GM21447 (cell line): ENCODE measurements around the gene PCNT.
"Not testable (repeated sequence)": the region's sequence is repeated elsewhere in the genome, so short reads cannot be mapped to it uniquely, and the experiment has no call there.

Experiments used
- ATAC-seq: cut with Tn5 transposase; IDR thresholded peaks from one replicate; pipeline ENCODE4 v1.9.1; 2021; ENCODE audit not compliant: unreplicated experiment

PCNT gene

DNA sequence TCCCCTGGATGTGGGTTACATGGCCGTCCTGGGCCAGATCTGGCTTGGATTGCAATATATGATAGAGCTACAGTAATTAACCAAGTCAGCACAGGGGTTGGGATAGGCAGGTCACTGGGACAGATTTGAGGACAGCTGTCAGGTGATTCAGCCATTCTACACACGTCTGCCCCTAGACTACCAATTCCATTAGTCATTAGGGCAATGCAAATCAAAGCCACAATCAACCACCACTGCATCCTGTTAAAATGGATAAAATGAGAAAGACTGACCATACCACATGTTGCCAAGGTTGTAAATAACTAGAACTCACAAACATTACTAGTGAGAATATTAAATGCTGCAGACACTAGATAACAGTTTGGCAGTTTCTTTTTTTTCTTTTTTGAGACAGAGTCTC, 16.3 kb upstream of the PCNT start:
- ATAC-seq, result no peak

DNA sequence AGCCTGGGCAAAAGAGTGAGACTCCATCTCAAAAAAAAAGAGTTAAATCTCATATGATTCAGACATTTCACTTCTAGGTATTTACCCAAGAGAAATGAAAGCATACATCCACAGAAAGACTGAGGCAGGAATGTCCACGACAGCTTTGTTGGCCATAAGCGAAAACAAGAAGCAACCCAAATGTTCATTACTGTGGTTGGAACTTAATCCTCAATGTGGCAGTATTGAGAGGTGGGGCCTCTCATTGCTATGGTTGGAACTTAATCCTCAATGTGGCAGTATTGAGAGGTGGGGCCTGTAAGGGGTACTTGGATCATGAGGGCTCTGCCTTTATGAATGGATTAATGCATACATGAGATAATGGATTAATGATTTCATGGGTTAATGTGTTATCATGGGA, 15.5 kb upstream of the PCNT start:
- ATAC-seq, result no peak

DNA sequence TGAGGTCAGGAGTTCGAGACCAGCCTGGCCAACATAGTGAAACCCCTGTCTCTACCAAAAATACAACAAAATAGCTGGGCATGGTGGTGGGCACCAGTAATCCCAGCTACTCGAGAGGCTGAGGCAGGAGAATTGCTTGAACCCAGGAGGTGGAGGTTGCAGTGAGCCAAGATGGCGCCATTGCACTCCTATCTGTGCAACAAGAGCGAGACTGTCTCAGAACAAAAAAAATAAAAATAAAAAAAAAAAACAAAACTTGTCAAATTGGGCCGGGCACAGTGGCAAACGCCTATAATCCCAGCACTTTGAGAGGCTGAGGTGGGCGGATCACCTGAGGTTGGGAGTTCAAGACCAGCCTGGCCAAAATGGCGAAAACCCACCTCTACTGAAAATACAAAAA, 13.7 kb upstream of the PCNT start:
- not testable (repeated sequence) for ATAC-seq

DNA sequence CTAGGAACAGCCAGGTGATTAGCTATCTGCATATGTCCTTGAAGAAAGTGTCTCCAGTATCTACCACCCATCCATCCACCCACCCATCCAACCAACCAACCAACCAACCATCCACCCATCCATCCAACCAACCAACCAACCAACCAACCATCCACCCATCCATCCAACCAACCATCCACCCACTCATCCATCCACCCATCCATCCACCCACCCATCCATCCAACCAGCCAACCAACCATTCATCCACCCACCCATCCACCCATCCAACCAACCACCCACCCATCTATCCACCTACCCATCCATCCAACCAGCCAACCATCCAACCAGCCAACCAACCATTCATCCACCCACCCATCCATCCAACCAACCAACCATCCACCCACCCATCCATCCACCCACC, 12.4 kb upstream of the PCNT start:
- ATAC-seq, result no peak

DNA sequence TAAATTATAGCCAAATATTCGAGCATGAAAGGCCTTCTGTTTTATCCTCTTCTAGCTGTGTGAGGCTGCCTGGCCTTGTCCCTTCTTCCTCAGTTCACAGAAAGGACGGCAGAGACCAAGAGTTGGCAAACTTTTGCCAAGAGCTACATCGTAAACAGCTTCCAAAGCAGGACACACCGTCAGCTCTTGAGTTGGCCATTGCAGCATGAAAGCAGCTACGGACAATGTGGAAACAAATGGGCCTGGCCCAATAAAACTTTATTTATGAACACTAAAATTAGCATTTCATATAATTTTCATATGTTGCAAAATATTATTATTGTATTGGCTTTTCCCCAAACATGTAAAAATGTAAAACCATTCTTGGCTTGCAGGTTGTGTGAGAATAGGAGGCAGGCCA, 11.0 kb upstream of the PCNT start:
- ATAC-seq, result no peak

DNA sequence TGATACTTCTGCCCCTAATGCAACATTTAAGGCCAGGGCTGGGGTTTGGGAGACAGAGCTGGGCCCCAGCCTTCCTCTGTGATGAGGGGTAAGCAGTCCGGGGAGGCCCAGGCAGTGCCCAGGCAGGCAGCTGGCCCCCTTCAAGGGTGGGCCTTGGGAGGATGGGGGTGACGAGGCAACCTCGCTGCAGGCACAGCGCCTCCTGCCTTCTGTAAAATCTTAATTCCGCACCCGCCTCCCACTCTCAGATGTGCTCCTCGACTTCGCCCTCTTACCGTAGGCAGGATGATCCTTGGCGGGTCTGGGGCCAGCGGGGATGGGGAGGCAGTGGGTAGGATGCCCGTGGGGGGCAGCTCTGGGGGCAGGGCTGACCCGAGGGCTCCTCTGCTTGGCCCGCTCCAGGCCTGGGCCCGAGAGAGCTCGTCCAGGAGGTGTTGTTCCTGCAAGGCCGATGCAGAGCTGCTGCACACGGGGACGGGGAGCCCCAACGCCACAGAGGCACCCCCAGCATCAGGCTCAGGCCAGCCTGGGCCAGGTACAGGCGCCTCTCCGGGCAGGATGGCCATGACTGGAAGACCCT, 9.4 kb upstream of the PCNT start:
- no peak for ATAC-seq

DNA sequence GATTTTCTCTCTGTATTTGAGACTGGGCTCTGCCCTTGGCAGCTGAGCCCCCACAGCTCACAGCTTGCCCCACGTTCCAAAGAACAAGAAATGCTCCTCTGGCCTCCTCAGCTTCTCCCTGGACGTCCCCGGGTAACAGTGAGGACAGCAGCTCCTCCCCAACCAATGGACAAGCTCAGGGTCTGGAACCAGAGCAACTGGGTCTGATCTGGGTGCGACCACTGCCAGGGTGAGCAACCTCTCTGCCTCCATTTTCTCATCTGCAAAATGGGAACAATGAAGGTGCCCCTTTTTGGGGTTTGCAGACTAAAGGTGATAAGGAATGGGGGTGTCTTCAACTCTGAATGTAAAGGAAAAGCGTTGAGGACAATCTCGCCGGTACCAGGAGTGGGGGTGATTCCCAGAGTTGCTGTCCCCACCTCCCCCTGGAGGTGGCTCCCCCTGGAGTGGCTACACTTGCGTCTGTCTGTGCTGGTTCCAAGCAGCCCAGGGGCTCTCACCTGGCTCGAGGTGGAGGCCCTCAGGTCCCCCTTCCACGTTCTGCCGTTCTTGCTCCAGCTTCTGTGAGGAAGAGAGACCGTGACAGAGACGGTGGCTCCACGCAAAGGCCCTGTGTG, 7.1 kb upstream of the PCNT start:
- no peak for ATAC-seq

DNA sequence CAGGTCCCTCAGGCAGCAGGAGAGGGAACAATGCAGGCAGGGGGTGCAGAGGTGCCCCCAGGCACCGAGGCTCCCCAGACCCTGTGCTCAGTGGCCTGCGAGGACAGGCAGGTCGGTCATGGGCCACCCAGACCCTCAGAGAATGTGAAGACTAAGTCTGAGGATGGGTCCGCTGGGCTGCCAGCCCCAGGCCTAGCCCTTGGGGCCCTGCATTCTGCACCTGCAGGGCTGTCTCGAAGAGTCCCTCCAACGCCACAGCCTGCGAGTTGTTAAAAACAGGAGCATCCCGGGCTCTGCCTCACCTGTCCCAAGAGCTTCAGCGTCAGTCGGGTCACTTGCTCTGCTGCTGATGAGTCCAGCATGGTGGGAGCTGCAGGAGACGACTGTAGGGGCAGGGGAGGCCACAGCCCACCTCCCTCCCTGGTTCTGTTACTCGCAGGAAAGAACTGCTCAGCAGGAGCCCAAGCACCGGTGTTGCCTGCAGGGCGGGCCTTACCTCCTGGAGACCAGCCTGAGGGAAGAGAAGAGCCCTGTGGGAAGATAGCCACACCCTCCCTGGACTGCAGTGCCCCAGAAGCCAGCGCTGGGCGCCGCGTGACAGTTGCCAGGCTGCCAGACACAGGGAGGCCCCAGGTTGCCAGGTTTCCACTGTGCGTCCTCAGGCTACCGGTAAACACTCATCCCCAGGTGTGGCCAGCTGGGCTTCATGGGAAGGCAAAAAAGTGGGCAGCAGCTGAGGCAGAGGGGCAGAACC, 6.1 kb upstream of the PCNT start:
- no peak for ATAC-seq

DNA sequence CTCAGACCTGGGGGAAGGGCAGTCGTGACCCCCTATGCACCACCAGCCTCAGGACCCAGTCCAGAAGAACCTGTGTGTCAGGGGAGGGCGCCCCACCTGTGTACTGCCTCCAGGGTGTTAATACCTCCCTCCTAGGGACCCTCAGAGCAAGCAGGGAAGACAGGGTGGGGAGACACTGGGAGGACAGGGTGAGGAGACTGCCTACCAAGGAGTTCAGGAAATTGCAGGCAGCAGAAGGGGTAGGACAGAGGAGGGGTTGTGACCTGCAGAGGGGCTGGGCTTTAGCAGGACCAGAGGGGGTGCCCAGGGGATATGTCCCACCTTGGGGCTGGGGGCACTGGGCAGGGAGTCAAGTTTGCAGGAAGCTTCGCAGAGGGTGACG, 5.5 kb upstream of the PCNT start:
- ATAC-seq, result no peak

DNA sequence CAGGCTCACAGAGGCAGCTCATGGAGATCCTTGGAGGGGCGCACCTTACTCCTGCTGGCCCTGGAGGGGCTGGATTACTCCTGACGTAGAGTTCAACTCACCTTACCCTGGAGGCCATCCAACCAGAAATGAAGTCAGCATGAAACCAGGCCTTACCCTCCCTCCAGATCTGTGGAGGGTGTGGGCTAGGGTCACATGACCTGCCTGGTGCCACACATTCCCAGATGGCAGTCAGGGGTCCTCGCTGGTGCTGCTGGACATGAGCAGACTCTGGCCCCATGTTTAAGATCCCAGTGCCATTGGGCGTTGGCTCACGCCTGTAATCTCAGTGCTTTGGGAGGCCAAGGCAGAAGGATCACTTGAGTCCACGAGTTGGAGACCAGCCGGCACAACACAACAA, 4.8 kb upstream of the PCNT start:
- no peak for ATAC-seq

DNA sequence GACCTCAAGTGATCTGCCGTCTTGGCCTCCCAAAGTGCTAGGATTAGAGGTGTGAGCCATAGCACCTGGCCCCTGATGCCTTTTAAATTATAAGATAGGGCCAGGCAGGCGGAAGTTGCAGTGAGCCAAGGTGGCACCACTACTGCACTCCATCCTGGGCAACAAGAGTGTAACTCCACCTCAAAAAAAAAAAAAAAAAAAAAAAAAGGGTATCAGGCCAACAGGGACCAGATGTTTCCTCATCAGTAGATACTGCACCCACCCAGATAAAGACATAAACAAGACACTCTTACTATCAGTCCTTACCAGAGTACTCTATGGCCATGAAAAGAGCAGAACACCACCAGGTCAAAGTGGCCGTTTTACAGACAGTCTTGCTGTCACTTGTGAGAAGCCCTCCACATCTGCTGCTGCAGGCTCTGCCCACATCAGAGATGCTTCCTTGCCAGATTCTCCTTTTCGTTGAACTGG, 3.6 kb upstream of the PCNT start:
- ATAC-seq, result no peak

DNA sequence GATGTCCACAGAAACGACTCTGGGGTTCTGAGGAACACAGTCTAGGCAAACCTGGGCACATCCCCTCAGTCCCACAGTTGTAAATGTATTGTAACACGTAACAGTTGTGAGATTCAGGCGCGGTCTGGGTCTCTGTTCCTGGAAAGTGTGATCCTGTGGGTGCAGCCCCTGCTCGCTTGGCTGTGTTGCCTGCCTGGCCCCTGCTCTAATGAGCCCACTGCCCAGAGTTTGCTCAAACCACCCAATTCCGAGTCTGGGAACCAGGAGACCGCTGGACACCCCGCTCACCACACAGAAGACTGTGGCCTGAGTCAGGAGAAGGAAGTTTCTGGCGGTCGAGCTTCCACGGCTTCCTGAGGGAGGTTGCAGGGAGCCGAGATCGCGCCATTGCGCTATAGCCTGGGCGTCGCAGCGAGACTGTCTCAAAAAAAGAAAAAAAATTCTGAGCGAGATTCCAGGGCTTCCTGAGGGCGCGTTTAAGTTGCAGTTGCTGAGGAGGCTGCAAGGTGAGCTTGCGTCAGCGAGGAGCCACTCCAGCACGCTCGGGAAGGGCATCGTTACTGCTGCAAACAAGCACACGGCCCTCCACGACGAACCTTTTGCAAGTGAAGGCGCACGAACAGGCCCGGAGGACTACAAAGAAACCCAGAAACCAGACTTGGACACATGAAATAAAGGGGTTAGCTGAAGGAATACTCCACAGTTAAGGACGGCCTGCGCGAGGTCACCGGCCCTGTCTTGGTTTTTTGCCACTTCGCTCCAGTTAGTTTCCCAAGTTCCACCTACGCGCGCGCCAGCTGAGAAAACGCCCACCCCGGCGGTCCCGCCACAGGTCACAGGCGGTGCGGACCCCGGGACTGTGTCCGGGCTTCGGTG, 1.4 kb upstream of the PCNT start:
- no peak for ATAC-seq

DNA sequence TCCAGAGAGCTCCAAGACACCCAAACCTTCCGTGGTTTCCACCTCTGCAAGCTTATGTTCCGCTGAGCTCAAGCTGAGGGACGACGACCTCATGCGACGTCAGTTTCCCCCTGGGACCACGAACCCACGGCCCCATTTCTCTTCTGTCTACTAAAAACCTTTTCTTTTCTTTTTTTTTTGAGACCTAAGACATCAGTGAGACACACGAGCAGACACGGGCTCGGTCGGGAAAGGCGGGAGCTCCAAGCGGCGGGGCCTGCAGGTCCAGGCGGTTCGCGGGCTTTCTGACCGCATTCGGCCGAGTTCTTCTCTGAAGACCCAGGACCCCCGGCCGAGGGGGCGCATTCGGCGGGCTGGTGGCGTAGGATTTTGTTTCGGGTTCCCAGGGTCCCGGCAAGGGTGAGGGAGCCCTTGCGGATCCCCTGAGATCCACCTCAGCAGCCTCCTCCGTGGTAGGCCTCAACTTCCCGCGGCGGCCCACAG, 688 bp upstream of the PCNT start:
- no peak for ATAC-seq

DNA sequence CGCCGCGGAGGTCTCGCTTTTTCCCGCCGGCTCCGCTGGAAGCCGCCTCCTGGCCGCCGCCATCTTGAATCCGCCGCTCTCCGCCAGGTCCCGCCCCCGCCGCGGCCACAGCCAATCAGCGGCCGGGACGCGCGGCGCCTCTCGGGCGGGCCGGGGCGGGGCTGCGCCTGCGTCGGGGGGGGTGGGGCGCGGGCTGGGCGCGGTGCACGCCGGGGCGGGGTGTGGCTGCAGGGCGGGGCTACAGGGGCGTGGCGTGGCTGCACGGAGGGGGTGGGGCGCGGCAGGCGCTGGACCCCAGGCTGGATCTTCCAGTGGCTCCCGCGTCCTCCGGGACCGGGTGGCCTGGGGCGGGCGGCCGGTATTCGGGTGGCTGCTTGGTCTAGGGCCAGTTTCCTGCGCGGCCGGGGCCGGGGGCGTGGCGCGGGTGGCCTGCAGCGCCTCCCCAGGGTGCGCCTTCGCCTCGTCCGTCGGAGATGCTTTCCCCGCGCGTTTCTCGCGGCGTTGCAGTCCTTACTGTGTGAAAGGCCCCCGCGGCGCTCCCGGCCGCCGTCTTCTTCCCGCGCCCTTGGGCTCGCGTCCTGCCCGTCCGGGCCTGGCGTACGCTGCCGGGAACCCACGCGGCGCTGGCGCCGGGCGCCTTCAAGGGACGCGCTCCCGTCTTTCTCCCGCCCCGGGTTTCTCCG, 575 bp downstream of the PCNT start:
- peak; percentile 45 for ATAC-seq

DNA sequence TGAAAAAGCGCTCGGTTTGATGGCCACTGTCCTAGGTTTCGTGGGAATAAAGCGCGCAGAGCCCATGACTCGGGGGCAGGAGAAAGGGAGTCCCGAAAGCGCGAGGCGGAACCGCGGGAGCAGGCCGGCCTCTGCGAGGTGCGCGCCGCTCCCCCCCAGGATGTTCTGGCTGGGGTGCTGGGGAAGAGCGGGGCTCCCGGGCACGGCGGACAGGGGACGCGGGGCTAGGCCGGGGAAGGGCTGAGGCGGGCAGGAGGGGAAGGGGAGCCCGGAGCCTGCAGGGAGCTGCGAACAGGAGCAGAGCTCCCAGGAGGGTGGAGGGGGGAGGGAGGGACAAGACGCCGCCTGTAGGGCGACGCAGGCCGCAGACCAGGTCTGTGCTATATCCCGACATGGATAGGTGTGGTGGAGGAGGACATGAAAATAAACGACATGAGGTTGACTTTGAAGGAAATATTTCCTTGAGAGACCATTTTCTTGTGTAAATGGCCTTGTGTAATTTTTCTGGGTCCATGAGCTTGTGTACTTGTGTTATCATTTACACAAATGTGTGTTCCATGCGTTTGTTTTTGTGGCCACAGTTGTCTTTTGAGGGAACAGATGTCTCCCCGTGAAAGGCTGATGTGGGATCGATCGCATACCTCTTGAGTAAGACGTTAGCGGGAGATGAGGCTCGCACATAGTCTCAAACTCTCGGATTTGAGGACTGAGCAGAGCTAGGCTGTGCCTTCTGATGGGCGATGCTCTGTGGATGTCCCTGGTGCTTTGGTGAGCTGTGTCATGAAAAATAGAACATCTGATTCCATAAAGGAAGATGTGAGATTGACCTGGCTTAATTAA, 1.3 kb downstream of the PCNT start:
- ATAC-seq, result no peak

DNA sequence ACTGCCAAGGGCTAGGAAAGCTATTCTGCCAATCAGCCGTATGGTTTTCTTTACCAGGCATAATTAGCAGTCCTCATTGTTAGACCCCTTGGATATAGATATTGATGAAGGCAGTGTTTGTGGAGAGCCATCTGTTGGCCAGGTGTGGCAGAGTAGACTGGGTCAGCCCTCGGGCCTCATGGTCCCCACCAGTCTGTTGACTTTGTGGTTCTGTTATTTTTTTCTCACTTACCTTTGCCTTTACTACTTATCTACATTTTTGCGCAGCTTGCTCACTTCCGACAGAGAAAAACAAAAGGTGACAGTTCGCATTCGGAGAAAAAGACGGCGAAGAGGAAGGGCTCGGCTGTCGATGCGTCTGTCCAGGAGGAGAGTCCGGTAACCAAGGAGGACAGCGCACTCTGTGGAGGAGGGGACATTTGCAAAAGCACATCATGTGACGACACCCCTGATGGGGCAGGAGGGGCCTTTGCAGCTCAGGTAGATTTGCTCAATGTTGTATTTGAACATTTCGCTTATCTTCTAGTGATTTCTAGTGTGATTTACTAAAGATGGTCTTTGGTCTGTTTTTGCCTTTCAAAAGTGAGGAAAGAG, 2.3 kb downstream of the PCNT start:
- ATAC-seq, result no peak

DNA sequence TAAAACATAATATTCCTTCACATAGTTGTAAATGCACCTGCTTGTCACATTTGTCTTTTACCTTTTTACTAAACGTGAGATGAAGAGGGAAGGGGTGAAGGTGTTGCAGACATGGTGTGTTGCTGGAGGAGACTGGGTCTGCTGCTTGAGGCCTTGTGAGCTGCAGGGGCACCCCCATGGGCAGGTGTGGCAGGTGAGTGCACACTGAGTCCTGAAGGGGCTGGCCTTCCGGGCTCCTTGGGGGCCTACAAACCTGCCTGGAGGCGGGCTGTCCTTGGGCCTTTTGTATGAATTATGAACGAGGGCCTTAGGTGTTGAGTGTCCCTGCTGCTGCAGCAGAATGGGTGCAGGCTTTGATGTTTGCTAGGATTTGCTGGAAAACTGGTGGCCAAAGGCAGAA, 3.8 kb downstream of the PCNT start:
- no peak for ATAC-seq

DNA sequence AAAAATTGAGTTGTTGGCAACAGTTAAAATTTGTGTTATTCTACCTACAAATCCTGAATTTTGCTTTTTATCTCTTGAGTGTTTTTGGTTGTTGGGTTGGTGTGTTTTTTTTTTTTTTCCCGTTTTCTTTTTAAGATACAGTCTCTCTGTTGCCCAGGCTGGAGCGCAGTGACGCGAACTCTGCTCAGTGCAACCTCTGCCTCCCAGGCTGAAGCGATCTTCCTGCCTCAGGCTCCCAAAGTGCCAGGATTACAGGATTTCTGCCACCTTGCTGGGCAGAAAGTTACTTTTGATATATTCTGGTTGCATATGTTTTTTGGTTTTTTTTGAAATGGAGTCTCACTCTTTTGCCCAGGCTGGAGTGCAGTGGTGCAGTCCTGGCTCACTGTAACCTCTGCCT, 4.2 kb downstream of the PCNT start:
- no peak for ATAC-seq

DNA sequence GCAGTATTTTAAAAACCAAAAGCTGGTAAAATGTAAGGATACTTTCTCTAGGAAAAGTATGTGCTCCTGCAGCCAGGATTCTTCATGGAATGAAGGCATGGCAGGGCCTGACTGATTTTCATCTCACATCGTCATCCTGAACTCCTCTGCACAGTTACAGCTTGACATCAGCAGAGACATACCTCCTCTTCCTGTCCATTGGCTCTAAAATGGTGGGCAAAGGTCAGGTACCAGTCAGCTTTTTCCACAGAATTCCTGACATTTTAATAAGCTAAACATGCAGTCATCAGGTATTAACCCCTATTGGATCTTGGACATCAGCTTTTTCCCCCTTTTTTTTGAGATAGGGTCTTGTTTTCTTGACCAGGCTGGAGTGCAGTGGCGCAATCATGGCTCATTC, 5.8 kb downstream of the PCNT start:
- no peak for ATAC-seq
